Endothelial cell of umbilical vein (primary cell): Measurements from ENCODE around the gene KIAA1217. TPM values are rescaled to one million over a fixed set of nuclear protein-coding genes. Genes with fewer than 3 reads are reported as not detected.

ENCODE experiments used
- BruUV-seq: library from RNA; stranded (reverse); fragments of 400-500 nt; replicated peaks from 2 replicates; lab custom pipeline; 2021; lab: Mats Ljungman, UMichigan
- CTCF ChIA-PET: fragments of 300-600, 350-600 bp; sonication (Branson Sonifier 250); formaldehyde crosslinking; loops from one replicate; lab custom pipeline; 2021; ENCODE audit warnings: antibody characterized with exemption, inconsistent platforms; lab: Charles Lee
- POLR2A ChIA-PET: fragments of 300-600, 350-600 bp; sonication (Branson Sonifier 250); formaldehyde crosslinking; loops from one replicate; lab custom pipeline; 2021; ENCODE audit warnings: antibody characterized with exemption, inconsistent platforms; lab: Charles Lee
- DNase-seq: peaks from one replicate; pipeline ENCODE4 v3.0.0-alpha.2; 2011; ENCODE audit warnings: low read depth, low spot score
- FAIRE-seq: peaks from 2 replicates; lab custom pipeline; 2011; peaks lifted over from hg19 to GRCh38; lab: Jason Lieb, UNC
- H2AFZ ChIP-seq: 2 replicates; pipeline ENCODE4 v1.6.0; 2012; ENCODE audit warnings: low read depth, low read length, control low read depth, inconsistent platforms
- H3K27ac ChIP-seq: 2 replicates; pipeline ENCODE4 v1.5.1; 2011; ENCODE audit warnings: low read depth, mild to moderate bottlenecking, control low read depth, low read length, moderate library complexity; ENCODE audit not compliant: insufficient read depth
- H3K27me3 ChIP-seq, 2 experiments: 2 replicates each; pipeline versions ENCODE4 v1.6.0 to v1.6.1; 2011; ENCODE audit warnings: low read length in 2 of 2, mixed read lengths in 1 of 2; ENCODE audit not compliant: control insufficient read depth in 2 of 2, insufficient read depth in 2 of 2
- H3K36me3 ChIP-seq, 2 experiments: 2 replicates in 1 of 2; 3 replicates in 1 of 2; pipeline ENCODE4 v1.5.1; 2011; ENCODE audit warnings: low read length in 2 of 2, mild to moderate bottlenecking in 1 of 2, moderate library complexity in 1 of 2; ENCODE audit not compliant: control insufficient read depth in 2 of 2, insufficient read depth in 2 of 2; ENCODE audit errors: extremely low read depth in 1 of 2
- H3K4me1 ChIP-seq: 3 replicates; pipeline ENCODE4 v1.5.1; 2011; ENCODE audit warnings: mild to moderate bottlenecking, low read length; ENCODE audit not compliant: control insufficient read depth, insufficient read depth; ENCODE audit errors: extremely low read depth
- H3K4me2 ChIP-seq: 2 replicates; pipeline ENCODE4 v1.6.1; 2011; ENCODE audit warnings: low read length, control low read depth, mixed read lengths; ENCODE audit not compliant: insufficient read depth
- H3K4me3 ChIP-seq, 3 experiments: fragments of 200-600 bp in 1 of 3; sonication (generic), shearing (Covaris generic) in 1 of 3; replicated peaks in 1 of 3; 2 replicates each; pipeline ENCODE4 v1.5.1; 2011 to 2016; ENCODE audit warnings: control low read depth in 3 of 3, low read length in 3 of 3, mild to moderate bottlenecking in 2 of 3, inconsistent platforms in 1 of 3, low read depth in 1 of 3, moderate library complexity in 1 of 3; ENCODE audit not compliant: insufficient read depth in 1 of 3
- H3K79me2 ChIP-seq: 2 replicates; pipeline ENCODE4 v1.6.0; 2012; ENCODE audit warnings: low read length, inconsistent platforms; ENCODE audit not compliant: control insufficient read depth, insufficient read depth
- H3K9ac ChIP-seq: replicated peaks from 2 replicates; pipeline ENCODE3; 2011; ENCODE audit warnings: low read length, control low read depth; ENCODE audit not compliant: insufficient read depth; ENCODE audit errors: extremely low read depth
- H3K9me1 ChIP-seq: replicated peaks from 3 replicates; pipeline ENCODE4 v1.6.0; 2011; ENCODE audit warnings: mild to moderate bottlenecking, low read length; ENCODE audit not compliant: control insufficient read depth, insufficient read depth; ENCODE audit errors: extremely low read depth
- H3K9me3 ChIP-seq: replicated peaks from 2 replicates; pipeline ENCODE4 v1.5.1; 2012; ENCODE audit warnings: low read length, inconsistent platforms; ENCODE audit not compliant: control insufficient read depth, insufficient read depth
- H4K20me1 ChIP-seq: replicated peaks from 2 replicates; pipeline ENCODE3; 2011; ENCODE audit warnings: mild to moderate bottlenecking, low read length; ENCODE audit not compliant: control insufficient read depth, insufficient read depth; ENCODE audit errors: extremely low read depth
- CTCF ChIP-seq, 2 donors: IDR thresholded peaks; 1 replicate in 1 of 2; 2 replicates in 1 of 2; pipeline ENCODE4 v1.5.1; 2011; ENCODE audit warnings: low read length in 2 of 2, mild to moderate bottlenecking in 2 of 2, moderate library complexity in 2 of 2, control low read depth in 1 of 2, inconsistent platforms in 1 of 2, low read depth in 1 of 2; ENCODE audit not compliant: insufficient read depth in 1 of 2; ENCODE audit errors: extremely low read depth in 1 of 2
- EZH2 ChIP-seq: IDR thresholded peaks from 2 replicates; pipeline ENCODE4 v1.6.1; 2012; ENCODE audit warnings: borderline replicate concordance, low read depth, mild to moderate bottlenecking, moderate library complexity, low read length, inconsistent platforms; ENCODE audit not compliant: severe bottlenecking
- FOS ChIP-seq: IDR thresholded peaks from 2 replicates; pipeline ENCODE4 v1.6.1; 2011; ENCODE audit warnings: mild to moderate bottlenecking, low read length, moderate library complexity, borderline replicate concordance; ENCODE audit not compliant: insufficient read depth
- GATA2 ChIP-seq: IDR thresholded peaks from 2 replicates; pipeline ENCODE4 v1.7.0; 2011; ENCODE audit warnings: low read depth, mild to moderate bottlenecking, moderate library complexity, mixed read lengths, low read length; ENCODE audit not compliant: insufficient read length, insufficient read depth
- JUN ChIP-seq: IDR thresholded peaks from 2 replicates; pipeline ENCODE4 v1.6.1; 2011; ENCODE audit warnings: borderline replicate concordance, low read depth; ENCODE audit not compliant: insufficient read length, insufficient read depth
- MAX ChIP-seq: IDR thresholded peaks from 2 replicates; pipeline ENCODE4 v1.6.1; 2011; ENCODE audit not compliant: insufficient read depth, insufficient read length
- MYC ChIP-seq: IDR thresholded peaks from one replicate; pipeline ENCODE4 v1.6.1; 2011; ENCODE audit warnings: mild to moderate bottlenecking, low read depth, low read length
- POLR2A ChIP-seq: IDR thresholded peaks from 2 replicates; pipeline ENCODE4 v1.6.1; 2012; ENCODE audit warnings: low read depth, mild to moderate bottlenecking, control low read depth, low read length
- POLR2AphosphoS5 ChIP-seq: IDR thresholded peaks from 2 replicates; pipeline ENCODE4 v1.6.1; 2012; ENCODE audit warnings: low read depth, mild to moderate bottlenecking, control low read depth, low read length, moderate library complexity; ENCODE audit not compliant: insufficient read depth
- dilution Hi-C: fragments of 300-500 bp; cut with MboI; formaldehyde crosslinking; loops from one replicate; pipeline ENCODE4 v1.15.0; 2019; ENCODE audit warnings: low sequenced_read_pairs; ENCODE audit not compliant: extremely low pct_ligation_motif_present
- intact Hi-C: fragments of 100-400 bp; cut with micrococcal nuclease; formaldehyde crosslinking; loops from one replicate; pipeline ENCODE4 v1.10.0; 2022
- polyA plus RNA-seq, 4 experiments: library from polyadenylated mRNA; depleted of rRNA in 3 of 4; stranded (reverse) in 3 of 4; unstranded in 1 of 4; fragments of >200 nt; gene quantifications; 2 replicates each; pipeline versions ENCODE4 v1.2.1 to v1.2.3, GENCODE V29; 2011 to 2012; ENCODE audit warnings: missing spikeins in 1 of 4
- total RNA-seq: library from RNA; stranded (reverse); gene quantifications from 2 replicates; pipeline ENCODE4 v1.2.3, GENCODE V29; 2021

Gene KIAA1217
- total and polyA plus RNA-seq, 2 donors (not counting 3 experiments of a cell fraction or from before 2014, with no cell fraction given) = 0.83 to 10.3 TPM

DNA sequence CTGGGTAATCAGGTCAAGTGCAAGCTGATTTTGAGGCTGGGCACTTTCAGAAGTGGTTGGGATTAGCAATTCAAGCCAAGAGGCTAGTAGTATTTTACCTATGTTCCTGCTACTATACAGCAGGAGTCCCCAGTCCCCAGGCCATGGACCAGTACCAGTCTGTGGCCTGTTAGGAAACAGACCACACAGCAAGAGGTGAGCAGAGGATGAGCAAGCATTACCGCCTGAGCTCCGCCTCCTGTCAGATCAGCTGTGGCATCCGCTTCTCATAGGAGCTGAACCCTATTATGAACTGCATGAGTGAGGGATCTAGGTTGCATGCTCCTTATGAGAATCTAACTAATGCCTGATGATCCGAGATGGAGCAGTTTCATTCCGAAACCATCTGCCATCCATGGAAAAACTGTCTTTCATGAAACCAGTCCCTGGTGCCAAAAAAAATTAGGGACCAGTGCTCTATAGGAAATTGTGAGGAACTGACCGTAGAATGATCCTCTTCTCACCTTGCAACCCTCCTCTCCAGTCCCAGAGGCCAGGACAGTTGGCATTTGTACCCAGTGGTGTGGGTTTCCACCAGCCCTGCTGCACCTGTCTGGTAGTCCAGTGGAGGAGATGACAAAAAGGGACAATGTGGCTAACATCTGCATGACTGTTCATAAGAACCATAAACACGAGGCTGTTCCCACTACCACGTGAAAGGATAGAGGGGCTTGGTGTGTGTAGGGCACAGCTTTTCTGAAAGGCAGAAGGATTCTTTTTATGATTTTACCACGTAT lies 172.5 kb downstream of the KIAA1217 start:
- intact Hi-C loops = loop anchor here (2.0 kb wide), 1 partner anchor 137 kb away; no protein-coding TSS in a partner anchor
- H4K20me1 ChIP-seq = no peaks in the 10 kb centered on the region
- H3K36me3 ChIP-seq = no peaks in the 10 kb centered on the region
- no peaks in the 10 kb centered on the region for H3K4me1 ChIP-seq
- H3K9me3 ChIP-seq = no peaks in the 10 kb centered on the region
- no peak overlapping the region for H3K4me3 ChIP-seq
- no peak overlapping the region for H2AFZ ChIP-seq
- dilution Hi-C loops = no loop called here
- H3K9ac ChIP-seq = no peak overlapping the region
- no peak overlapping the region for H3K27ac ChIP-seq
- H3K27me3 ChIP-seq = no peaks in the 10 kb centered on the region
- no peak overlapping the region for H3K4me2 ChIP-seq
- no peaks in the 10 kb centered on the region for H3K9me1 ChIP-seq
- ChIA-PET POLR2A (no interaction called here), CTCF (no interaction called here)
- TF ChIP-seq POLR2A (no peak), POLR2AphosphoS5 (no peak), MAX (no peak), GATA2 (no peak), CTCF (IDR thresholded peaks at IDR 0.05; ENCODE audit: extremely low read depth in 1 of 2, insufficient read depth in 1 of 2, low read depth in 1 of 2, low read length in 2 of 2) (no peak), JUN (no peak), EZH2 (no peak), FOS (no peak), MYC (no peak)
- FAIRE-seq = no peak
- no TSS peak for BruUV-seq
- no peak for DNase-seq
- no peaks in the 10 kb centered on the region for H3K79me2 ChIP-seq
